GM21825 (cell line): ENCODE measurements around the gene ZNF778.

Source experiments
- ATAC-seq: cut with Tn5 transposase; IDR thresholded peaks from one replicate; pipeline ENCODE4 v1.9.1; 2021; ENCODE audit warnings: mild to moderate bottlenecking, moderate library complexity; ENCODE audit not compliant: unreplicated experiment

The ZNF778 gene

DNA sequence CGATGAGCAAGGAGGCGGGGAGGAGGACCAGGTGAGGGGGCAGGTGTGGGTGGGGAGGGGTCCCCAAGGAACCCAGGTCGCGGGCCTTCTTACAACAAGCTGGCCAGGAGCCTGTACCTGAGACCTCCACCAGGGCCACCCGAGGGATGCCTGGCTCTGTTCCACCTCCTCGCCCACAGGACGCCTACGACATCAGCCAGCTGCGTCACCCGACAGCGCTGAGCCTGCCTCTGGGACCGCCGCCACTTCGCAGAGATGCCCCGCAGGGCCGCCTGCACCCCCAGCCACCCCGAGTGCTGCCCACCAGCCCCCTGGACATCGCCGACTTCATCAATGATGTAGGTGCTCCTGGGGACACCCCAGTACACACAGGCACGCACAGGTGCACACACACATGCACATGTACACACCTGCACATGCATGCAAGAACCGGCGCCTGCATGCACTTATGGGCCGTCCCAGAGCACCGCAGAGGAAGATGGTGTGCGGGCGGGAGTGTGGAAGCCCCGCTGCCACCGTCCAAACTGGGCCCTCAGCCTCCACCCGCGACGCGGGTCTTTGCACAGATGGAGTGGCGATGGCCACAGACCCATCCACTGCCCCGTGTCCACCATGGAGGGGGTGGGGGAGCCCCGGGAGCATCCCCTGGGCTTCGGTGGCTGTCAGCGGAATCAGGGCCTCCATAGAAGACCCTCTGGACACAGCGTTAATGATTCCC, 23.8 kb upstream of the ZNF778 start:
- ATAC-seq, result no peak

DNA sequence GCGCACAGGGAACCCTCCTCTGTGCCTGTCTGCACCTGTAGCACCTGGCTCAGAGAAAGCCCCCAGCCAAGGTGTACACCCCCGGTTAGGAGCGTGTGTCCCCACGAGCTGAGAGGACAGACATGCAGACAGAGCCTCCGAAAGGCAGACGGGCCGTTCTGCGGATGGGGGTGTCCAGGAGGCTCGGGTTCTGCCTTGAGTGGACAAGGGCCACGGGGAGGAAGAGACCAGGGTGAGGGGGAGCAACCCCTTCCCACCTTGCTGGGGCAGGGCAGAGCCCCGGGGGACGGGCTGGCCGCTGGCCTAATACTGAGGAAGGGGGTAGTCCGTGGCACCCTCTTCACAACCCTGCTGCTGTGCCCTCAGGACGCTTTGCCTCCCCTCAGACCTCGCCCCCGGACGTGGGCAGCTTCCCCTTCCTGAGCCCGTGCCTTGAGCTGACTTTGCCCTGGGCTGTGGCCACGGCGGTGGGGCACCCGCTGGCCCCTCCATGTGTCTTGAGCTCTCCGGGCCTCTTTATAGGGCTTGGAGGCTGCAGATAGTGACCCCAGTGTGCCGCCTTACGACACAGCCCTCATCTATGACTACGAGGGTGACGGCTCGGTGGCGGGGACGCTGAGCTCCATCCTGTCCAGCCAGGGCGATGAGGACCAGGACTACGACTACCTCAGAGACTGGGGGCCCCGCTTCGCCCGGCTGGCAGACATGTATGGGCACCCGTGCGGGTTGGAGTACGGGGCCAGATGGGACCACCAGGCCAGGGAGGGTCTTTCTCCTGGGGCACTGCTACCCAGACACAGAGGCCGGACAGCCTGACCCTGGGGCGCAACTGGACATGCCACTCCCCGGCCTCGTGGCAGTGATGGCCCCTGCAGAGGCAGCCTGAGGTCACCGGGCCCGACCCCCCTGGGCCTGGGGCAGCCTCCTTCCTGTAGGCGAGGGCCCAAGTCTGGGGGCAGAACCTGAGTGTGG, 22.9 kb upstream of the ZNF778 start:
- ATAC-seq, result no peak

DNA sequence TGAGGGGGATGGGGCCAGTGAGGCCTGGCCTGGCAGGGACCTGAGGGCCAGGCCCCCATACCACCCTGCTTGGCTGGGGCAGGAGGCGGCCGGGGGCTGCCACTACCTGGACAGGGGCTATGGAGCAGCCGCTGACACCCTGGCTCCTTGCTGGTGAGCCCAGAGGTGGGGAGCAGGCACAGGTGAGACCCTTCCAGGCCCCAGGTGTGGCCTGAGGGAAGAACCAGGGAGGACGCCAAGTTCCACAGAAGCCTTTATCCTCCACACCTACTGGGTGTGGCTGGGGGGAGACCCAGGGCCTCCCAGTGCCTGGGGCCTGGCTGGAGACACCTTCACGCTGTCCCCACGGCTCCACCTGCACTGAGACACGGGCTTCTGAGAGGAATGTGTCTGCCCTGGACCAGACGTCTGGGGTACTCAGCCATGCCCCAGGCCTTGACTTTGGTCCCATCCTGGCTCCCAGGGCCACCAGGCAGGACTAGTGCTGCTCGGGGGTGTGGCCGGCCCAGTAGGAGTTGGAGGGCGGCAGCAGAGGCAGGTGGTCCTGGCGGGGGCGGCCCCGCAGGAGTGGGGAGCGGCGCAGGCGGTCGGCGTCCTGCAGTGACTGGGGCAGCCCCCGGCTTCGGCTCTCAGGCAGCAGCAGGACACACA, 21.9 kb upstream of the ZNF778 start:
- ATAC-seq, result no peak

DNA sequence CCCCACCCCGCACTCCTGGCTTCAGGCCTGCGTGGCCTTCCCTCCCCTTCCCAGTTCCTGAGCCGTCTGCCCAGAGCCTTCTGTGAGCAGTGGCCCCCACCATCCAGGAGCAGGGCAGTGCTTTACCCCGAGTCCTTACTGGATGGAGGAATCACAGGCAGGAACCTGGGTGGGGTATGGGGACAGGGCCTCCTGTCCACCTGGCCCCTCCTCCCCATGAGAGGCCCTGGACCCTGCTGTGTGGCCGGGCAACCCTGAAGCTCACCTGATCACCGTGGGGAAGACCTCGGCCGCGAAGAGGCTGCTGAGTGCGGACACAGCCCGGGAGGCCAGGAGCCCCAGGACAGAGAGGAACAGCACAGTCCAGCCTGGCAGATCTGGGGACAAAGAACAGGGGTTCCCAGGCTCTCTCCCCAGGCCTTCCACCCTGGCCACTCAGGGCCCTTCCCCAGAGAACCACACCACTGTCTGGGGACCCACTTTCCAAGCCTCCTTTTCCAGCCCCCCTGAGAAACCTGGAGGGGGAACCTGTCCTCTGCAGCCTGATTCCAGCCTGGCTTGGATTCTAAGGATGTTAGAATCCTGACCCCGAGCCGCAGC, 20.4 kb upstream of the ZNF778 start:
- no peak for ATAC-seq

DNA sequence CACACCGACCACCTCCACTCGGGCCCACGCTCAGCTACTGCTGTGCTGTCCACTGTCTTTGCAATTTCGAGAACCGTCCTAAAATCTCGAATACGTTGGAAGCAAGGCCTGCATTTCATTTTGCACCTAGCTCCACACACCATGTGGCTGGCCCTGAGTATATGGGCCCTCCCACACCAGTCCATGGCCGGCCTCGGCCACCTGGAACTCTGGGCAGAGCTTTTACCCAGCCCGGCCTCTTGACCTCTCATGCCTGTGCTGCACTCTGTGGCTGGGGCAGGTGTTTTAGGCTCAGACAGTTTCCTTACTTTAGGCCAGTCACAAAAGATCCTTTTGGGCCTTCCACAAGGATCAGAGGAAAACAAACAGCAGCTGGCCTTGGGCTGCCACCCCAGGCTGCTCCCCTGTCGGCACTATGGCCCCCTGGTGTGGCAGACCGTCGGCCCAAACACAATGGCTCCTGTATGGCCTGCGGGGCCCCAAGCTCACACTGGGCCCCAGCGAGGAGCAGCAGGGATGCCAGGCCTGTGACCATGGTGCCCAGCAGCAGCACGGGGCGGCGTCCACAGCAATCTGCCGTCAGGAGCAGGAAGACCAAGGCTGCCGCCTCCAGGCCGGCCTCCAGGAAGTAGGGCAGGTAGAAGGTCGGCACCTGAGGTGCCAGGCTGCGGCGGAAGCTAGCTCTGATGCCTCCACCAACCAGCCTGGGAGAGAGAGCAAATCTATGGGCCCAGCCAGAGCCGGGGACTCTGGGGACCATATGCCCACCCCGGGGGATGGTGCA, 19.7 kb upstream of the ZNF778 start:
- ATAC-seq, result no peak

DNA sequence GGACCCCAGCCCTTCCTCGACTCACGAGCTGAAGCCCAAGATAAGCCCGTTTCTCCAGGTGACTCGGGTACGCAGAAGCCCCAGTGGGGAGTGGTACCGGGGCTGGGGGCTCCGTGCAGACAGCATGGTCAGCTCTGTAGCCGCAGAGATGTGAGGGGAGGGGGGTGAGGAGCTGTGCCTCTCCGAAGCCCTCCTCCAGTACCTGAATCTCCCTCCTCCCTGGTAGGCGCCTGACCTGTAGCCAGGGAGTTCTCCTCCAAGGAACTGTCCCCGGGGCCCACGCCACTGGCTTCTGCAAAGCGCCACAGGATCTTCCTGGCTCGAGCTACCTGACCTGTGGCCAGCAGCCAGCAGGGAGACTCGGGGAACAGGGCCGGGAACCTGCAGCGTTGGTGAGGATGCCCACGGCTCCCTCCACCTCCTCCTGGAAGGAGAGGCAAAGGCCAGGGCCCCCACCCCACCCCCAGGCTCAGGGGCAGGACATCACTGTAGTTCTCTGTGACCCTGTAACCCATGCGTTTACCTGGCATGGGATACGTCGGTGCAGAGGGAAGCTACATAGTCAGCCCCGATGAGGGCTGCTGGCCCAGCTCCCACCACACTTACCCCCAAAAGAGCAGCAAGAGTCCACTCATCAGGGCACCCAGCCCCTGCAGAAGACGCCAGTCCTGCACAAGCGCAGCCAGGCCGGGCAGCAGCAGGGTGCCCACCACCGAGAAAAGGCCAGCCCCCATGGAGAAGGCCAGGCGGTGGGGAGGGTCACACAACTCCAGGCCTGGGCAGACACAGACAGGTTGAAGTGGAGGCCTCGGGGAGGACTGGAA, 18.9 kb upstream of the ZNF778 start:
- no peak for ATAC-seq

DNA sequence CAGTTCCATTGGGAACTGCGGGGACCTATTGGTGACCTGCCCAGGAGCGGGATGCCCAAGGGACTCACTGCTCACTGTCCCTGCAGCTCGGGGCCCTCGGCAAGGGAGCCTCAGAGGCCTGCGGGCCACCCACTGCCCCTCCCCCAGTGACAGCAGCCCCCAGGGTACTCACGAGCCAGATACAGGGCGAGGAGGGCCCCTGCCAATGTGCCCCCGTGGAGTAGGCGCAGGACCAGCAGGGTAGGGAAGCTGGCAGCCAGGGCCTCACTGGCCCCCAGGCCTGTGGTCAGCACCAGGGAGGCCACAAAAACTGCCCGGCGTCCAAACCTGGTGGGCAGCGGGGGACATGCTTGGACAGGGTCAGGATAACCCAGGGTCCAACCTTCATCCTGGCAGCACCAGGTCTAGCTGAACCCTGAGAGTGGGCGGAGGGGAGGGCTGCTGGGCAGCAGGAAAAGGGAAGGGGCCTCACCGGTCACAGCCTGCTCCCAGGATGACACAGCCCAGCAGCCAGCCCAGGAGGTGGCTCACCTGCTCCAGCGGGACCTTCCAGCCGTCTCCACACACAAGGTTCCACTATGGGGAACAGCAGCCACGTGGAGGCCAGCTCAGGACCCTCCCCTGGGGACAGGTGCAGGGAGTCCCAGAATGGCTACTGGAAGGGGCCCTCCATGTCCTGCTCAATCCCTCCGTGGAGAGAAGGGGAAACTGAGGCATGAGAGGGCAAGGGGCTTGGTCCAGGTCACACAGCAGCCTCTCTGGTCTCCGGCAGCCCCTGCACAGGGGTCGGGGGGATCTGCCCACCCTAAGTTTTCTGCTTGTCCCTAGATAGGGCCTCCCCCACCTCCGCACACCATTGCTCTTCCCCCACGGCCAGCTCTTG, 18.0 kb upstream of the ZNF778 start:
- ATAC-seq, result no peak

DNA sequence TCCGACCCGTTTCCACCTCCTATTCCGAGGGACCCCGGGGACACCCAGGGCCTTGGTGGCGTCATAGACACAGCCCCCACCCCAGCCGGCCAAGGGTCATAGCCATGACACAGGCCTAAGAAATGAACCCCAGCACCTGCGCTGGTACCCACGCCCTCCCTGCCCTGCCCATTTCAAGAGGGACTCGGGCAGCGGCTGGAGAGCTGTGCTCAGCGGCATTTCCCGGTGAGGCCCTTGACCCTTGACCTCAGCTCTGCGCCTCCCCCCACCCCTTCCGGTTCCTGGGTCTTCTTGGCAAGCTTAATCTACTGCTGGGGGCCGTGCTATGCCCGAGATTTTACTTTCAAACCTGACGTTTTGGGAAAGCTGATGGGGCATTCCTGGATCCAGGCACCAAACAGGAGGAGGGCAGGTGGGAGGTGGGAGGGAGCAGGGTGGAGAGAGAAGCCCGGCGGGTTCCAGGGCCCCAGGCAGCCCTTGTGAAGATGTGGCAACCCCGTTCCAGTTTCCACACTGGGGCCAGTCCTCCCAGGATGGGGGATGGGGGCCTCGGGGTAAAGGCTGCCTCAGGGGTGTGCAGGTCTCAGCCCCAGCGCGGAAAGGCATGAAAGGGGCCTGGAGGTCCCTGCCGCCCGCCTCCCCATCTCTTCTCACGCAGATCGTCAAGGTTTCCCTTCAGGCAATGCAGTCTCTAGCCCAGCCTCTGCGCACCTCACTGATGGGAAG, 17.2 kb upstream of the ZNF778 start, which contains the start of gene SLC22A31:
SLC22A31 (minus strand) TSS at position 414 of the 726 bp plus-strand sequence; CDS start at position 378, 36 bp downstream.
- no peak for ATAC-seq

DNA sequence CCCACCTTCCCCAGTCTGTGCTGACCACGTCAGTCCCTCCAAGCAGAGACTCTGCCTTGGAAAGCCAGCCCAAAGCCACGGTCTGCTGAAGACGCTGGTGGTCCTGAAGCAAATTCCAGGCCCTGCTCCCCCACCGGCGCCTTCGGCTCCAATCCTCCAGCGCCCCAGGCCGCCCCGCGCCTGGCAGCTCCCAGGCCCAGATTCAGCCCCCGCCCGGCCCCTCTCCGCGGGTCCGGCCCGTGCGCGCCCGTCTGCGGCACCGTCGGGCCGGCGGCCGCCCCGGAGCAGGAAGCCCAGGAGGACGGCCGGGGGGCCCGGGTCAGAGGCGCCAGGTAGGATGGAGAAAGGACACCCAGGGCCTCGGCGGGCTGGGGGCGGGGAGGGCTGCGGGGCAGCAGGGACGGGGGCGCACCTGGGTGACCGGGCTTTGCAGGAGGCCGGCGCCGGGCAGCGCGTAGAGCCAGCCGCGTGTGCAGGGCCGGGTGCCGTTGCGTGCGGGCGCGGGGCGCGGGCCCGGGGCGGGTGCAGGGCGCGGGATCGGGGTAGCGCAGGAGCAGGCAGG, 16.6 kb upstream of the ZNF778 start:
- no peak for ATAC-seq

DNA sequence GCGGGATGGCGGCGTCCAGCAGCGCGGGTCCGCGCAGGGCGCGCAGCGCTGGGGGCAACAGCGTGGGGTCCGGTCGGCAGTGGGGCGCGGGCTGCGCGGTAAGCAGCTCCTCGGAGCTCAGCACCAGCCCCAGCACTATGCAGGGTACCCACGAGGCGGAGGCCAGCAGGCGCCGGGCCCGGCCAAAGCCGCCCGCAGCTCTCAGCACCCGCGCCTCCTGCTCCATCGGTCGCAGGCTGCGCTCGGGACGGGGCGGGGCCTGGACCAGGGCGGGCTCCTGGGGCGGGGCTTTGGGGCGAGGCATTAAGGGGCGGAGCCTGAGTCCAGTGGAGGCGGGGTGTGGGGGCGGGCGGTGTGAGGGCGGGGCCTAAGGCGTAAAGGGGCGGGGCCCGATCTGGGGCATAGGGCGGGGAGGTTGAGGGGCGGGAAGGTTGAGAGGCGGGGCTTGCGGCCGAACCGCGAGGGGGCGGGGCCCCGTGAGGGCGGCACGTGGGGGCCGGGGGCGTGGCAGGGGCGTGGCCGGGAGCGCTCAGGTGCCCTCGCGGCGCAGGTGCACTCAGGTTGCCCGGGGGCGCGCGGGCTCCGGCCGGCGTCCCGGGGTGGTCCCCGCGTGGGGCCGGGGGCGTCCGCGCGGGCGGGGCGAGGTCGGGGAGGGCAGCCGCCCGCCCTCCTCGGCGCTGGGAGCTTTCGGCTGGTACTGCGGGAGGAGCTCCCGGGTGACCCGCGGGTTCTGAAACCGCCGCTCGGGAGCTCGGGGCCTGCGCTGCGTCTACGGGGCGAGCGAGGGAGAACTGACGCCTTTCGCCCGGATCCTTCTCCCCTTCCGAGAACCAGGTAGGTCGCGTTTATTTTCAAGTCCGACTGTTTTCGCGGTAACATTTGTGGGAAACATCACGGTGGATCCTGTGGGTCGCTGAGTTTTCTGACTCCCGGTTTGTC, 15.8 kb upstream of the ZNF778 start:
- no peak for ATAC-seq

DNA sequence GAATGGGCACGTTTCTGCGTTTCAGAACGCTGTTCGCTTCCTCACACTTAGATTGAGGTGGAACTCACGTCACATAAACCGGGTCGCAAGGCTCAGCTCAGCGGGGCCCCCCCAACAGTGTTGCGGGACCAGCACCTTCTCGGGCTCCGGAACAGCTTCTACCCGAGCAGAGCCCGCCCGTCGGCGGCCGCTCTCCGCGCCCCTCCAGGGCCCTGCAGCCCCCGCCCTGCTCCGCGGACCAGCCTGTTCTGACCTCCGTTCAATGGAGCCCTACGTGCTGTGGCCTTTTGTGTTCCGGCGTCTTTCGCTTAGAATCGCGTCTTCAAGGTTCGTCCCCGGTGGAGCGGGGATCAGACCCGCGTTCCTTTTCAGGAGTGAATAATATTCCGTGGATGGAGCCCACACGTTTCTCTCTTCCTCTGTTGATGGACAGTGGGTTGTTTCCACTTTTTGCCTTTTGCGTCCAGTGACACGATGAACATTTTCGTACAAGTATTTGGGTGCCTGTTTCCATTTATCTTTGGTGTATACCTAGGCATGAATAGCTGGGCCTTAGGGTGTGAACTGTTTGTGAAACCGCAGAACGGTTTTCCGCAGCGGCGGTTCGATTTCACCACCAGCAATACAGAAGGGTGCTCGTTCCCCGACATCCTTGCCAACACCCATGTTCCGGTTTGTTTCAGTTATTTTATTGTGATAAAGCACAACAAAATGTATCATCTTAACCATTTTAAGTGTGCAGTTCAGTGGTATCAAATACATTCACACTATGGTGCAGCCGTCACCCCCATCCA, 14.9 kb upstream of the ZNF778 start:
- no peak for ATAC-seq

DNA sequence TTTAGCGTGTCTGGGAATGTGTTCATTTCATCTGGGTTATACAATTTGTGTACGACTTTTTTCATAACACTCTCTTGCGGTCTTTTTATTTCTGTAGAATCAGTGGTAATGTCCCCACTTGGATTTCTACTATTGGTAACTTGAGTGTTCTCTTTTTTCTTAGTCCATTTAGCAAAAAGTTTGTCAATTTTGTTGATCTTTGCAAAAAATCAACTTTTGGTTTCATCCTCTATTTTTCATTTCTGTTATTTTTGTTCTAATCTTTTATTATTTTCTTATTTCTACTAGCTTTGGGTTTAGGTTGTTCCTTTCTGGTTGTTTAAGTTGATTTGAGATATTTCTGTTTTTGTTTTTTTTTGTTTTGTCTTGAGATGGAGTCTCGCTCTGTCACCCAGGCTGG, 9.5 kb upstream of the ZNF778 start:
- no peak for ATAC-seq

DNA sequence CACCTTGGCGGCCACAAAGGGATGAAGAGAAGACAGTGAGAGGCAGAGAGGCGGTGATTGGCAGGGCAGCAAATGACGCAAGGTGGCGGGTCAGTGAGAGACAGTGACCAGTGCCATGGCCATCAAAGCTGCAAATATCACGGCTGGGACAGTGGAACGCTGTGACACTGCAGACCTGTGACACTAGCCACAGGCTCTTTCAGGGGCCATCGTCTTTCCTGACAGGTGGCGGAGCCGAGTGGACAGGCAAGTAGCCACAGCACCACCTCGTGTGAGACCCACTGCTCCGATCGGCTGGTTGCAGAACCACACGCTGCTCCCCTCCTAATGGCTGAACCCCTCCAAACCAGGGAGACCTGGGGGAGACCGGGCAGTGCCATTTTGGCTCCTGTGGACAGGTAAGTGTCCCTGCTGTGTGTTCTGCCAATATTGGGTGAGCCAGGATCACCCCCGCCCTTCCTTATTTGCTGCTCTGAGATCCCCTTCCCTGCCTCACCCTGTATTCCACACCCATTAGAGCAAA, 7.9 kb upstream of the ZNF778 start:
- no peak for ATAC-seq

DNA sequence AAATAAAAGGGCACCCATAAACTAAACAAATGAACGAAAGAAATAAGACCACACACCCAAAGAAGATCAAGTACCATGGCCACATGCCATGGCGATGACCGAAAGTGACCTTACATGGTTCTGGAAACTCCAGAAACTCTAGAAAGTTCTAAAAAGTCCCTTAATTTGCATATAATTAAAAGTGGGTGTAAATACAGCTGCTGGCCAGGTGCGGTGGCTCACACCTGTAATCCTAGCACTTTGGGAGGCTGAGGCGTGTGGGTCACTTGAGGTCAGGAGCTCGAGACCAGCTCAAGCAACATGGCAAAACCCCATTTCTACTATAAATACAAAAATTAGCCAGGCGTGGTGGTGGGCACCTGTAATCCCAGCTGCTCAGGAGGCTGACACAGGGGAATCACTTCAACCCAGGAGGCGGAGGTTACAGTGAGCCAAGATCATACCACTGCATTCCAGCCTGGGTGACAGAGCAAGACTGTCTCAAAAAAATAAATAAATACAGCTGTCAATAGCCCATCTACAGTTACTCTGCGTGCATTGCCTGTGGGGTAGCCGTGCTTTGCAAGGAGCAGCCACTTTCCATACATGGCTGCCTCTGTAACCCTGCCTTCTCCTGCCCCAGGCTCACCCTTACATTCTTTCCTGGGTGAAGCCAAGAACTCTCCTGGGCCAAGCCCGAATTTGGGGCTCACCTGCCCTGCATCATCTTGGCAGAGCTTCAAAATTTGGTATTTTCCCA, 7.2 kb upstream of the ZNF778 start:
- no peak for ATAC-seq
